HG03575 (cell line): Measurements from ENCODE around the gene RAB29.
"Not testable (repeated sequence)": the region's sequence is repeated elsewhere in the genome, so short reads cannot be mapped to it uniquely, and the experiment has no call there.

Experiments
- ATAC-seq: cut with Tn5 transposase; IDR thresholded peaks from one replicate; pipeline ENCODE4 v1.9.1; 2021; ENCODE audit not compliant: unreplicated experiment, insufficient number of reproducible peaks, low FRiP score; ENCODE audit errors: extremely low read depth

The RAB29 gene

DNA sequence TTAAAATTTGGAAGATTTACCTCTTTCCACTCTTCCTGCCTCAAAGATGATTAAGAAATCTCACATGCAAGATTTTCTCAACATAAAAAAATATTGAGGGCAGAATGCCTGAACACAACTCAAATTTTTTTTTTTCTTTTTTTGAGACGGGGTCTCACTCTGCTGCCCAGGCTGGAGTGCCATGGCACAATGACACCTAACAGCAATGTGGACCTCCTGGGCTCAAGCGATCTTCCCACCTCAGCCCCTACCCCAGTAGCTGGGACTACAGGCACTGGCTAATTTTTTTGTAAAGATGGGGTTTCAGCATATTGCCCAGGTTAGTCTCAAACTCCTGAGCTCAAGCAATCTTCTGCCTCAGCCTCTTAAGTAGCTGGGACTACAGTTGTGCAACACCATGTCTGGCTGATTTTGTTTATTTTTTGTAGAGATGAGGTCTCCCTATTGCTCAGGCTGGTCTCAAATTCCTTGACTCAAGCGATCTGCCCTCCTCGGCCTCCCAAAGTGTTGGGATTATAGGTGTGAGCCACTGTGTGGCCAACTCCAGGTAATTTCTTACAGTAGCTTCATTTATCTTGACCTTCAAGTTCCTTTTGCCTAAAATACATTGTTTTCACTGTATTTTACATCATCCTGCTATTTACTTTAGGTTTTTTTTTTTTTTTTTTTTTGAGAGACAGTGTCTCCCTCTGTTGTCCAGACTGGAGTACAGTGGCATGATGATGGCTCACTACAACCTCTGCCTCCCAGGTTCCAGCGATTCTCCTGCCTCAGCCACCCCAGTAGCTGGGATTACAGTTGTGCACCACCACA lies 35.7 kb downstream of the RAB29 start:
- ATAC-seq: no peak

DNA sequence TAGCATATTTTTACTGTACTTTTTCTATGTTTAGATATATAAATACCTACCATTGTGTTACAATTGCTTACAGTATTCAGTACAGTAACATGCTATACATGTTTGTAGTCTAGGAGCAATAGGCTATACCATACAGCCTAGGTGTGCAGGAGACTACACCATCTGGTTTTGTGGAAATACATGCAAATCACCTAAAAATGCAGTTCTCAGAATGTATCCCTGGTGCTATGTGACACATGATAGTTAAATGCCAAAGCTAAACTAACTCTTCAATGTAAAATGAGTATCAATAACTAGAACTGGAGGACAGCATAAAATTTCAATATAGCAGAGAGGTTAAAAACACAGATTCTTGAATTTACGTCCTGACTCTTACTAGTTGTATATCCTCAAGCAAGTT lies 40.1 kb downstream of the RAB29 start:
- ATAC-seq: no peak

DNA sequence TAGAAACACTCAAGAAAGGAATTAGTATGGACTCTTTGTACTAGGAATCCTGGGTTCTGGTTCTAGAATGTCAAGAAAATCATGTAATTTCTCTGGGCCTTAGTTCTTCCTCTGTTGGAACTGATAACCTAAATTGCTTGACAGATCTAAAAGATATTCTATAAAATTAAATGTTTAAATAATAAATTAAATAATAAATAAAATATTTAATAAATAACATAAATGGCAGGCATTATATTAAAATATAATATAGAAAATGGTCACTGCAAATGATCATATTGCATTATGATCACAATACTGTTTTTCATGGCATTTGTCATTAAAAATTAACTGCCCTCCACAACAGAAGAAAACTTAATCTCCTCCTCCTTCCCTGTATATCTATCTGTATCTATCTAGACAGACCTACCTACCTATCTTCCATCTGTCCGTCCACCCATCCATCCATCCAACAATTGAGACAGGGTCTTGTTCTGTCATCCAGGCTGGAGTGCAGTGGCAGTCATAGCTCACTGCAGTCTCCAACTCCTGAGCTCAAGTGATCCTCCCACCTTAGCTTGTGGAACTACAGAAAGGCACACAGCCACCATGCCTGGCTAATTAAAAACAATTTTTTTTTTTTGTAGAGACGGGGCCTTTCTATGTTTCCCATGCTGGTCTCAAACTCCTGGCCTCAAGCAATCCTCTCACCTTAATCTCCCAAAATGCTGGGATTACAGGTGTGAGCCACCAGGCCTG lies 41.7 kb downstream of the RAB29 start:
- ATAC-seq: no peak

DNA sequence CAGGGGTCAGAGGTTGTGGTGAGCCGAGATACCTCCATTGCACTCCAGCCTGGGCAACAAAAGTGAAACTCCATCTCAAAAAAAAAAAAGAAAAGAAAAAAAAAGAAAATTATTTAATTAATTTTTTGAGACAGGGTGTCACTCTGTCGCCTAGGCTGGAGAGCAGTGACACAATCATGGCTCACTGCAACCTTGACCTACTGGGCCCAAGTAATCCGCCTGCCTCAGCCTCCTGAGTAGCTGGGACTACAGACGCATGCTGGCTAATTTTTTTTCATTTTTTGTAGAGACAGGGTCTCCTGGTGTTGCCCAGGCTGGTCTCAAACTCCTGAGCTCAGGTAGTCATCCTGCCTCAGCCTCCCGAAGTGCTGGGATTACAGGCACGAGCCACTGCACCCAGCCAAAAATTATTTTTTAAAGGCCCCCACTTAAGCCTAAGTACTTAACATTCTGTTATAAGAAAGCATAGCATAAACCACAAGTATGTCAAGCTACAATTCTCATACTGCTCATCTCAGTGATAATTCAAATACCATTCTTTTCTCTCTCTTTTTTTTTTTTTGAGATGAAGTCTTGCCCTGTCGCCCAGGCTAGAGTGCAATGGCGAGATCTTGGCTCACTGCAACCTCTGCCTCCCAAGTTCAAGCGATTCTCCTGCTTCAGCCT lies 45.2 kb downstream of the RAB29 start:
- ATAC-seq: no peak

DNA sequence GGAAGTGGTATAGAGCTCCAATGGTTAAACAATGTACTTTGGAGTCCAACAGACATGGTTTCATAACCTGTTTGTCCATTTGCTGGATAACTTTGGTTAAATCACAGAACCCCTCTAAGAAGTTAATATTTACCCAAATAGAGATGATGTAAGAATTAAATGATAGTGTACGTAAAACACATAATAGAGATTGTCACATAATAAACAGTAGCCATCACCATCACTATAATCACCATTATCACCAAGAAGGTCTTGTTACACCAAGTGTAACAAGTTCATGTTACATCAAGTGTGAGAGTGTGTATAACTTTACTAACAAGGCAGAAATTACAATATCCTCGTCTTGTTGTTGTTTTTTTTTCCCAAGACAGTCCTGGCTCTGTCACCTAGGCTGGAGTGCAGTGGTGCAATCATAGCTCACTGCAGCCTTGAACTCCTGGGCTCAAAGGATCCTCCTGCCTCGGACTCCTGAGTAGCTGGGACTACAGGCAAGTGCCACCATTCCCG lies 48.6 kb downstream of the RAB29 start:
- ATAC-seq: no peak

DNA sequence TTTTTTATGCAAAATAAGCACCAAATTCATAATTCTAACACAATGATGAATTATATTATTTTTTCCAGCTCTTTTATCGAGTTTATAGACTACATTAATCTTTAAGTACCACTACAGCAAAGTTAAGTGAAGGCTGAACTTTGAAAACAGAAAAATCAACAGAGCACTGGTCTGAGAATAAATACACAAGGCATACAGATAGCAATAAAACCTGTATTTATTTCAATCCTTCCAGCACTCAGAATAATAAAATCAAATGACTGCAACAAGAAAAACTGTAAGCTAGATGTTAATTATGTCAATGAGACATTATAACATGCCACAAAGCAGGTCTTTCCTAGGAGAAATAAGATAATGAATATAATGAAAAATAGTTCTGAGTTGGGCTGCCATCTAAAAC lies 49.8 kb downstream of the RAB29 start:
- no peak for ATAC-seq

DNA sequence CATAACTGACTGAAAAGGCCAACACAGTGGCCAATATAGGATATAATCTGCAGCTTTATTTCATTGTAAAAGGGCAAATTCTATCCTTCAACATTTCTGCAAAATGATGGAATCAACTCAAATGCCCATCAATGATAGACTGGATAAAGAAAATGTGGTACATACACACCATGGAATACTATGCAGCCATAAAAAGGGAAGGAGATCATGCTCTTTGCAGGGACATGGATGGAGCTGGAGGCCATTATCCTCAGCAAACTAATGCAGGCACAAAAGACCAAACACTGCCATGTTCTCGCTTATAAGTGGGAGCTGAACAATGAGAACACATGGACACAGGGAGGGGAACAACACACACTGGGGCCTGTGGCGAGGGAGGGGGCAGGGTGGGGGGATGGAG lies 54.5 kb downstream of the RAB29 start:
- not testable (repeated sequence) for ATAC-seq

DNA sequence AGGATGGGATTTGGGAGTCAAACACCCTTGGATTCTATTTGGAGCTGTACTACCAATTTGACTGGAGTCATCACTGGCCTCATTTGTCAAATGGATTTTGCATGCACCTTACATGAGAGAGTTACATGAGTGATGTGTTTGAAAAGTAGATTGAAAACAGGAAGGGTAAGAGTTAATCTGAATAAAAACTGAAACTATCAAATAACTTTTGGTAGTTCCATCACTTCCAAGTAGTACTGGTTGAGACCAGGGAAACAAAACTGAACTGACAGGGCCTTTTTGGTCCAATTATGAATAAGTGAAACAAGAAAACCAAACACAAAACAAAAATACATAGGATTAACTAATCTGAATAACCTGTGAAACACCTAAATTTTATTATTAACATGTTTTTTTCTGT lies 55.5 kb downstream of the RAB29 start:
- ATAC-seq: no peak

DNA sequence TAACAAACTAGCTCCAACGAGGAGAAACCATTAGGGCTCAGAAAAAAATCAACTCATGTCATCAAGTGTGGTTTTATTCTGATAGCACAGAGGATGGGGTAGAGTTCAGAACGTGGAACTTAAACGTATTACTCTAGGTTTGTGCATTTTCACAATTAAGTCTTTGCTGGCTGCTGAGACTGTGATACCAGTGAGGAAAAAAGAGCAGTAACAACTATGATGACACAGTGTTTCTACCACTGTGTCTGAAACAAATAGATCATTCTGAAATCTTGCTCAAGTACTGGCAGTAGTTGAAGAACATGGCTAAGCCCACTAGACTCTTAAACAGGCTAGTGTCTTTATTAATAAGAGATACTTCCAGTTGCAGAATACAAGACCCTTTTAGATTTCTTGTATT lies 56.3 kb downstream of the RAB29 start:
- no peak for ATAC-seq
